Measurements from ENCODE around the gene DHRS3.
"Not testable (repeated sequence)": the region's sequence is repeated elsewhere in the genome, so short reads cannot be mapped to it uniquely, and the experiment has no call there.

The DHRS3 gene

DNA sequence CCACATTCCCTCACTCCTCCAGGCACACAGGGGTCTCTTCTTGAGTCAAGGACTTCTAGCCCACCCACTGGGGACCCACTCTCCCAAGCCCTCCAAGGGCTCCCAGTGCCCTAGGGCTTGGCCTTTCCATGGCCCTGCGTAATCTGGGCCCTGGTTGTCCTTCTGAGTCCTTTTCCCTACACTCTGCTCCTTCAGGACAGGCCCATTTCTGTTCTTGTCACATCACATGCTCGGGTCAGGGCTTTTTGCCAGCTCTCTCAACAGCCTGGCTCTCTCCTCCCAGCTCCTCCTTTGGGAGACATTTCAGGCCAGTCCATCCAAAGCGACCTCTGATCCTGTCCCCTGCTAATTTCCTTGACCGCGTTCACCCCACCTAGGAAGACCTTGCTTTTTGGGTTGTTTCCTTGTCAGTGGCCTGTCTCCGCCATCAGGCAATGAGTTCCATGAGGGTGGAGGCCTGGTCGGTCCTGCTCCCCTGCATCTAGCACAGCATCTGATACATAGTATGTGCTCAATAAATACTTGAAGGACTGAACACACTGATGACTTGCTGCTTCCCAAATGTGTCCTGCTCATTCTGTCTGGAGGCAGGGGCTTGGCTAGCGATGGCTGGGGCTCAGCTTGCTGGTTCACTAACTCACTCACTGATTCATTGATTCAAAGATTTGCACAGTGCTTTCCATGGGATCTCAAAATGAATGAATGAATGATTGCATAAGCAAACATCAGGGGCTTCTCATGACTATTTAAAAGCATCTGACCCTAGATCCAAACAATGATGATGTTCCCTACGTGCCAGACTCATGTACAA, 44.8 kb downstream of the DHRS3 start:
- DNase-seq, result no peak

DNA sequence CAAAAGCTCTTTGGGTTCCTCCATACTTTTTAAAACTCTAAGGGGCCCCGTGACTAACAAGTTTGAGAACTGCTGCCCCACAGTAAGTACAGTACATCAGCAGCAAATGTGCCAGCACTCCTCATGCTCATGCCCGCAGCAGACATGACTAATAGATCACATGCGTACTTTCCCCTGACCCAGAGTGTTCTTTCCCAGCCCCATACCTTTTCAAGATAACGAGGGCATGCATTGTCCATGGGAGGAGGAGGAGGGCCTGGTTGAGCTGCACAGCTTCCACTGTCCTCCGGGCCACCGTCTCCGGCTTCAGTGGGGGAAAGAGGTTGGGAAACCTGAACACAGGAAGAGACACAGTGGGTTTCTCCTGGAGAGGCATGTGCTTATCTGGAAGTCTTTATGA, 45.5 kb downstream of the DHRS3 start:
- no peak for DNase-seq

DNA sequence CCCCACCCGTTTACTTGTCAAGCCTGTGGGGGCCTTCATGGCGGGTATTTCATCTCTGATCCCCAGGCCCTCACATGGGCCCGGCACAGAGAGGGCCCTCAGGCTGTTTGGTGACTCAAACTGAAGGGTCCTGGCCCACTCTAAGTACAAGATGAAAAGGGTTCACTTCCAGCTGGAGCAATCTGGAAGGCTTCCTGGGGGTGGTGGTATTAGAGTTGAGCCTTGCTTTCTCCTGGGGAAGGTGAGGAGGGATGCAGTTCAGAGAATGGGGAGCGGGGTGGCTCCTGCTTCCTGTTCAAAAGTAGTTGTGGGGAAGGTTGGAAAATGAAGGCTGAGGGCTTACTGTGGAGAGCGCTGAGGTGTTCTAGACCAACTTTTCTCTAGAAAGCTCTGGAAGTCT, 47.7 kb downstream of the DHRS3 start:
- DNase-seq, result no peak

DNA sequence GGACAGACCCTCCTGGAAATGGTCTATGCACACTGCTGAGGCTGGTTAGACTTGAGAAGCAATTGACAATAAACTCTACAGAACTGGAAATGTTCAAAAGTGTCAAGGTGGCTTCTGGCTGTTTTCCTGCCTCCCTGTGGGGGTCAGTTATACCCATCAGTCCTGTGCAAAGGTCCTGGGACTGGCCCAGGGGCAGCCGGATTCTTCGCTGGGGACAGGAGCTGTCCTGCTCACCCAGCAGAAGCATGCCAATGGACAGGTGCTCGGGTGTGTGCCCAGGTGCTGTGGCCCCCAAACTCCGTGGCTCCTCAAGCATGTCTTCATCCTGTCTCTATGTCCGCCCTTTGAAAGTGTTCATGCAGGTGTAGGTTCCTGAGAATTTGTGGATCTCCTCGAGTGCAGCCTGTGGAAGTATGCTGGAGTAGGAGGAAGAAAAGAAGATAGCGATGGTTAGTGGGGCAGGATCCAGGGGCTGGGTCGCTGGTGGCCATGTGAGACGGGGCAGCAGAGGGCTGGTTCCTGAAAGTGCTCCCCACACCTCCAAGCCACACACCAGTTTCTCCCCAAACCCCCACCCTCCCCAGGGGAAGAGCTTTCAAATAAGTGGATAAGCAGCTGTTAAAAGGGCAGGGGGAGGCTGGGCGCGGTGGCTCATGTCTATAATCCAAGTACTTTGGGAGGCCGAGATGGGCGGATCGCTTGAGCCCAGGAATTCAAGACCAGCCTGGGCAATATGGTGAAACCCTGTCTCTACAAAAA, 49.8 kb downstream of the DHRS3 start:
- no peak for DNase-seq

DNA sequence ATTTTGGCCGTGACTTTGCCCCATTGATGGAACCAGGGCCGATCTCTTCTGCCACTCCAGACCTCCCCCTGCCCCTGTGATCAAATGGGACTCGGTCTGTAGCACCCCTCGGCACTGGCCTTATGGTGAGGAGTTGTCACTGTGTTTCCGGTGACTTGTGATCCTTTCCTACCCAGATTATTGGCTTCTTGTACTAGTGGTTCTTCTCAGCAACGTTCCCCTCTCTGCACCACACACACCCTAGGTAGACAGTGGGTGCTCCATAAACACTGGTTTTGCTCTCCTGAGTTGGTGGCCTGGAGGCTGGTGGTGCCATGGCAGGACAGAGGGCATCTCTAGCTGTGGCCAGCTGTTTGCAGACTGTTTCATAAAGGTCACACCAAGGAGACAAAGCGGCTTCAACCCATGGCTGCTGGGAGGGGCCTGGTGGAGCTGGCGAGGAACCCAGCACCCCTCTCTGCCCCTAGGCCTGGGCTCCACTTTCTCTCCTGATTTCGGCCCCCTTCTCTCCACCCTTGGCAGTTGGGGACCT, 50.7 kb downstream of the DHRS3 start:
- no peak for DNase-seq

DNA sequence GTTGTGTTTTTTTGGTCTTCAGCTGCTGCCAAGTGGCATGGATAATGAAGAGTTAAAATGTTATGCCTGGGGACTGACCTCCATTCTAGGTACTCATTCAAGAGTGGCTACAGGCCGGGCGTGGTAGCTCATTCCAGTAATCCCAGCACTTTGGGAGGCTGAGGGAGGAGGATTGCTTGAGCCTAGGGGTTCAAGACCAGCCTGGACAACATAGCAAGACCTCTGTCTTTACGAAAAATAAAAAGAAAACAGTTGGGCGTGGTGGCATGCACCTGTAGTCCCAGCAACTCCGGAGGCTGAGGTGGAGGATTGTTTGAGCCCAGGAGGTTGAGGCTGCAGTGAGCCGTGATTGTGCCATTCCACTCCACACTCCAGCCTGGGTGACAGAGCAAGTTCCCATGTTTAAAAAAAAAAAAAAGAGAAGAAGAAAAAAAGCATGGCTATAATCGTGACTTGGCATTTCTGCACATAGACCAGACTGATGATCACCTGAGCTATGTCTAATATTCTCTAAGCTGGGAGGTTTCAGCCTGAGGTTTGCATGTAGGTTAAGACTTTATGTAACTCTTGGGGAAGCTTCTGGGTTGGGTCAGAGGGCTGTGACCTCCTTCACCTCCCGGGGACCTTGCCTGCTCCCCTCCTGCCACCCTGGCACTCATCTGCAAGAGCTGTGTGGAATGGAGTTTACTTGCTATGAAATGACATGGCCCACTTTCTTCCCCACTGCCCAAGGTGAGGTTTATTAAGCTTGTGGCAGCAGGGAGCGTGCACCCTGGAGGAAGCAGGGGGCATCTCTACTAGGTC, 51.3 kb downstream of the DHRS3 start:
- no peak for DNase-seq

DNA sequence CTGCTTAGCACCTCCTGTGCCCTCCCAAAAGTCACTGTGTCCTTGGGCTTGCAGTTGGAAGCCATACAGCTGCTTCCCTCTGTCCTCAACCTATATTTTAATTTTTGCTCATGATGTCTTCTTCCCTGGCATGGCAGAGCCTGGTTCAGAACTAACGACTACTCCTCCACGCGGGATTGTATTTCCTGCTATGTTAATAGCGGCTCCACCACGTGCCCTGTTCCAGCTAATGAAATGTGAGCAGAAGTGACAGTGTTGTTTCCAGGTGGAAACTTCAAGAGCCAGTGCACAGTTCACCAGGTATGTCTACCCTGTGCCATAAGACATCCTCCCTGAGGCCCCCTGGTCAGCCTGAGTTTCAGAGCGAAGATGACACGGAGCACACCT, 52.1 kb downstream of the DHRS3 start:
- DNase-seq, result no peak

DNA sequence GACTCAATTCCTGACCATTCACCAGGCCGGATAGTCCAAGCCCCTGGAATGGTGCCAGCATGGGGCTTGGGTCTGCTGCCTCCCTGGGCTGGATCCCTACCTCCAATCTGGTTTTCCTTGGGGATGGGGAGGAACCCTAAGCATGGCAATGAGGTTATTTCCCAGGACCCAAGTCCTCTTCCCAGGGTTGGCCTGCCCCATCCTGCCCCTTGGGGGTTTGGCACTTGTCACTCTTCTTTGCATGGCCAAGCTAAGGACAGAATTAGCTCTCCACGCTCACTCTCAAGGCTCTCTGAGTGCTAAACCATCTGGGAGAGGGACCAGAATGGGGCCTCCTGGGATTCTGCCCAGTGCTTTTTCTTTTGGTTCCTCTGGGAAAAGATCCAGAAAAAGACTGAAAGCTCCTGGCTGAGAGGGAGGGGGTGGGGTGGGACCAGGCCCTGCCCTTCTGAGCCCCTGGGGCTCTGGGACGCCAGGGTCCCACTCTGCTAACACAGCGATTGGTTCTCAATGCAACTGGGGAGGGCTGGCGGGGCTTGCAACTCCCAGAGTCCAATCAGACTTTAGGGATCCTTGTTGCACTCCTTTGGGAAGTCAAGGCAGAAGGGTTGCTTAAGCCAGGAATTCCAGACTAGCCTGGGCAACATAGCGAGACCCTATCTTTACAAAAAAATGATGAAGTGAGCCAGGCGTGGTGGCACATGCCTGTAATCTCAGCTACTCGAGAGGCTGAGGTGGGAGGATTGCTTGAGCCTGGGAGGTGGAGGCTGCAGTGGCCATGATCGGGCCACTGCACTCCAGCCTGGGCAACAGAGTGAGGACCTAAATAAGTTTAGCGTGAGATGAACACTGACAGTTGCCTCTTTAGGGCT, 52.7 kb downstream of the DHRS3 start:
- DNase-seq, result no peak

DNA sequence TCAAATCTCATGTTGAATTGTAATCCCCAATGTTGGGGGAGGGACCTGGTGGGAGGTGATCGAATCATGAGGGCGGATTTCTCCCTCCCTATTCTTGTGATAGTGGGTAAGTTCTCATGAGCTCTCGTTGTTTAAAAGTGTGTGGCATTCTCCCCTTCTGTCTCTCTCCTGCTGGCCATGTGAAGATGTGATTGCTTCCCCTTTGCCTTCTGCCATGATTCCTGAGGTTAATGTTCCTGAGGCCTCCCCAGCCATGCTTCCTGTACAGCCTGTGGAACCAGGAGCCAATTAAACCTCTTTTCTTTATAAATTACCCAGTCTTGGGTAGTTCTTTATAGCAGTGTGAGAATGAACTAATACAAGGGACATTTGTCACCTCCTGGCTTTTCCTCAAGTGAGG, 53.8 kb downstream of the DHRS3 start:
- DNase-seq, result not testable (repeated sequence)

DNA sequence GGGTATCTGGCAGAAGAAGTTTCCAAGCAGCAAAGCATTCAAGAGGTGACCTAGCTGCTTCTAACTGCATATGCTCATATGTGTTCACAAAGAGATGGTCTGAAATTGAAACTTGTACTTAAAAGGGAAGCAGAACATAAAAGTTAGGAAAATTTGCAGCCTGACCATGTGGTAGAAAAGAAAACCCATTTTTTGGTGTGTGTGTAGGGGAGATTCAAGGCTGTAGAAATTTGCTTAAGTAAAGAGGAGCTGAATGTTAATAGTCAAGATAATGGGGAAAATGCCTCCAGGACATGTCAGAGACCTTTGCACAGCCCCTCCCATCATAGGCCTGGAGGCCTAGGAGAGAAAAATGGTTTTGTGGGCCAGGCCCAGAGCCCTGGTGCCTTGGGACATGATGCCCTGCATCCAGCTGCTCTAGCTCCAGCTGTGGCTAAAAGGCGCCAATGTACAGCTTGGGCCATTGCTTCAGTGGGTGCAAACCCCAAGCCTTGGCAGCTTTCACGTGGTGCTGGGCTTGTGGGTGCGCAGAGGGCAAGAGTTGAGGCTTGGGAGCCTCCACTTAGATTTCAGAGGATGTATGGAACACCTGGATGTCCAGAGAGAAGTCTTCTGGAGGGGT, 54.9 kb downstream of the DHRS3 start:
- no peak for DNase-seq

DNA sequence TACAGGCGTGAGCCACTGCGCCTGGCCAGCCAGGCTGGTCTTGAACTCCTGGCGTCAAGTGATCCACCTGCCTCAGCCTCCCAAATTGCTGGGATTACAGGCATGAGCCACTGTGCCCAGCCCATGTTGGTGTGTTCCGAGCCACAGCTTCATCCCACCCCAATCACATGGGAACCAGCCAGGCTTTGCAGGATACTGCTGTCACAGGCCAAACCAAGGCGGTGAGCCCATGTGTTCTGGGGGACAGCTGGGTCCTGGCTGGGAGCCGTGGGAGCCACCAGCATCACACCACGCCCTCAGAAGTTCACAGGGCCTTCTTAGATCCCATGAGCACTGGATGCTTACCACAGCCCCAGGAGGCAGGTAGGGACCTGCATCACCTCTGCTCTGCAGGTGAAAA, 56.9 kb downstream of the DHRS3 start:
- DNase-seq, result no peak

DNA sequence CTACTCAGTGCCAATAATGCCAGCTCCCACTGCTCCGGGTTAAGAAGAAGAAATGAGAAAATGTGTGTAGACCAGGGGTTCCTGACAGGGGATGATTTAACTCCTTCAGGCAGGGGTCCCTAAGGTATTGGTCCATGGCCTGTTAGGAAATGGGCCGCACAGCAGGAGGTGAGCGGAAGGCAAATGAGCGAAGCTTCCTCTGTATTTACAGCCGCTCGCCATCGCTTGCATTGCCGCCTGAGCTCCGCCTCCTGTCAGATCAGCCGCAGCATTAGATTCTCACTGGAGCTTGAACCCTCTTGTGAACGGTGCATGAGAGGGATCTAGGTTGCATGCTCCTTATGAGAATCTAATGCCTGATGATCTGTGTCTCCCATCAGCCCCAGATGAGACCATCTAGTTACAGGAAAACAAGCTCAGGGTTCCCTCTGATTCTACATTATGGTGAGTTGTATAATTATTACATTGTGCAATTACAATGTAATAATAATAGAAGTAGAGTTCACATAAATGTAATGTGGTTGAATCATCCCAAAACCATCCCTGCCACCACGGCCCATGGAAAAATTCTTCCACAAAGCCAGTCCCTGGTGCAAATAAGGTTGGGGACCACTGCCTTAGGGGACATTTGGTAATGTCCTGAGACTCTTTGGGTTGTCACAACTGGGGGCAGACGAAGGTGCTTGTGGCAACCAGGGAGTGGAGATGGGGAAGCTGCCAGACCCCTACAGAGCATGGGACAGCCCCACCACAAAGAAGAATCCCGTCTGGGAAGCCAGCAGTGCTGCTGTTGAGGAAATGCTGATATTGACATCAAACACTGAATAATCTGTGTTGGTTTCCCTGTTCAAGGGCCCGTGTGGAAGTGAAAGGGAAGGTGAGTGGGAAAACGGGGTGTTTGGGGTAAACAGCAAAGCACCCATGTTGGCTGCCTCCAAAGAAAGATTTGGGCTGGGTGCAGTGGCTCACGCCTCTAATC, 60.8 kb downstream of the DHRS3 start:
- no peak for DNase-seq

DNA sequence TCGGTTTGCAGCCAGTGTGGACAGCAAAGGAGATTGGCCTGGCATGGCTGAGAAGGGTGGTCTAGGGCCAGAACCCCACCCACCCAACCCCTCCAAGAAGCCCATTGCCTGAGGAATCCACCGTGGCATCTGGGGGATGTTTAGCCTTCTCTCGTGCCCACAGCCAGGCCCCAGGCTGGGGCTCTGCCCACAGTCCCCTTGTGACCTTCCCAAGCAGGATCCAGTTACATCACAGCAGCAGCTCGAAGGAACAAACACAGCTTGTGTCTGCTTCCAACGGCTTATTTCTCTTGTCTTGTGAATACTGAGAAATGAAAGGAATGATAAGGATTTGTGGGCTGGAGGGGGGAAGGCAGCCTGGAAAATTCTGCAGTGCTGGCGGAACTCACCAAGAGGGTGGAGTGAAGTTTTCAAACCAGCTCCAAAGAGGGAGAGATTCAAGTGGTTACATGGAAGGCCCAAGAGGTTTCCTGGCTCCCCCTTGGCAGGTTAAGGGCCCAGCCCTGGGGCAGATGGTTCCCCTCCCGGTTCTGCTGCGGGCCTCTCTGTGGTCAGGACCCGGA, 61.6 kb downstream of the DHRS3 start:
- DNase-seq, result no peak

DNA sequence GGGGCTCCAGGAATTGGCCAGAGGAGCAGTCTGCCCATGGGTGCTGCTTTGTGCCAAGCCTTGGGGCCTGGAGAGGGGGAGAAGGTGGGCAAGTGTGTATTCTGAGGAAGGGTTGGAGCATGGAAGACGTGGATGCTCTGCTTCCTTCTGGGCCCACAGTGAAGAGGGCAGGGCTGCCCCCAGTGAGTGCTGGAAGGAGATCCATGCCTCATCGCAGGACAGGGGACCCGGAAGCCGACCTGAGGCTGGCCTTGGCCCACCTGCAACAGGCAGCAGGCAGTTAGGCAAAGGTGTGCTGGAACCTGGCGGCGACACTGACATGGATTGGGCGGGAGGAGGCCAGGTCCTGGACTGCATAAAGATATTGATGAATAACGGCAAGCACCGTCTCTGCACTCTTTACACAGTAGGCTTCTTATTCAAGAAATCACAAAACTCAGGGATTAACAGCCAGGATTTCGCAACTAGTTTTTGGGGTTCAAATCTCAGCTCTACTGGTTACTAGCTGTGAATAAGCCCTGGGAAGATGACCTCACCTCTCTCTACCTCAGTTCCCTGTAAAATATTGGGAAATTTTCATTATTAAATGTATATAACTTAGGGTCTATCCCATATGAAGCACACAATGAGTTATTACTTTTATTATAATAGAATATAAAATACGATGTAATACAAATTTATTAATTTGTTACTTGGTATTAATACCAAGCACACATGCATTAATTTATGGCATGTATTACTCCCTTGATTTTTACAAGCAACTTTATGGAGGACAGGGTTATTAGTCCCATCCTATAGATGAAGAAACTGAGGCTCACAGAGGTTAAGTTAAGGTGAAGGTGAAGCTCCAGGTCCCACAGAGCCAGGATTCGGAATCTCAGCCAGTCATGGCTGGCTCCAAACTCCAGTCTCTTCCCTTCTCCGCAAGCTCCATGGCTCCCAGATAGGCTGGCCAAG, 62.3 kb downstream of the DHRS3 start:
- no peak for DNase-seq

DNA sequence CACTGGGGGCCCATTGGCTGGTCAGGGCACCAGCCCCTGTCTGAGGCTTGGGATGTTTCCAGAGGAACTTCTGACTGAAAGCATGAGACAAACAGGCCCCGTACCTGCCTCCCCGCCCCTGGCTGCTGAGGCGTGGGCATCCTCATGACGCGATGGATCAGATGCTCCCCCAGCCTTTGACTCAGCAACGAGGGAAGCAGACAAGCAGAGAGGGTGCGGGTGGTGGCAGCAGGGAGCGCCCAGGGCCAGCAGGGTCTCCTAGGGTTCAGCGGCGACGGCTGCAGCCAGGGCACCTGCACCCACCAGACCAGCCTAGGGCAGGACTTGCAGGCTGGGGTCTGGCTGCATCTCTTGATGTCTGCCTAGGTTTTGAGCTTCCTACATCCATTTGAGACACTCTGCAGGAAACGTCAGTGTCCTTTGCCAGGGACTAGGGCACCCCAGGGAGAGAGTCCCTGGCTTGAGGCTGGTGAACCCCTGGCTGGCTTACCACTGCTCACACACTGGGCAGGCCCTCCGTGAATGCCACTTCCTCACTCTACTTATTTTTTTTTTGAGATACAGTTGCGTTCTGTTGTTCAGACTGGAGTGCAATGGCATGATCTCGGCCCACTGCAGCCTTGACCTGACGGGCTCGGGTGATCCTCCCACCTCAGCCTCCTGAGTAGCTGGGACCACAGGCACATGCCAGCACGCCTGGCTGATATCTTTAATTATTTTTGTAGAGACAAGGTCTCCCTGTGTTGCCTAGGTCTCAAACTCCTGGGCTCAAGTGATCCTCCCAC, 63.3 kb downstream of the DHRS3 start:
- peak; percentile 50 for DNase-seq

DNA sequence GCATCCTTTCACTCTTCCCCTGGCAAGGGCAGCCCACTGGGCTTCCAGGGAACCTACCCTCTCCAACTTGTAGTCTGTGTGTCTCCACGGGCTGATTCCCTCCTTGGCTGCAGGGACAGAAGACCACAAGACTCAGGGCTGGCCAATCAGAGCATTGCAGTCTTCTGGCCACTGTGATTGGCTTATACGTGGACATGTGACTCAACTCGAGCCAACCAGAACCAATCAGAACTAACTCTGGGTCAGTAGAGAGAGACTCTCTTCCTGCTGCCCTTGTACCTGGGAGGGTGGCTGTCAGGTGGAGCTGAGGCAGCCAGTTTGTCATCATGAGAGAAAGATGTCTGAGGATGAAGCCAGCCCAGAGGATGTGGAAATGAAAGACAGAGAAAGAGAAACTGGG, 64.0 kb downstream of the DHRS3 start:
- peak; percentile 34 for DNase-seq

DNA sequence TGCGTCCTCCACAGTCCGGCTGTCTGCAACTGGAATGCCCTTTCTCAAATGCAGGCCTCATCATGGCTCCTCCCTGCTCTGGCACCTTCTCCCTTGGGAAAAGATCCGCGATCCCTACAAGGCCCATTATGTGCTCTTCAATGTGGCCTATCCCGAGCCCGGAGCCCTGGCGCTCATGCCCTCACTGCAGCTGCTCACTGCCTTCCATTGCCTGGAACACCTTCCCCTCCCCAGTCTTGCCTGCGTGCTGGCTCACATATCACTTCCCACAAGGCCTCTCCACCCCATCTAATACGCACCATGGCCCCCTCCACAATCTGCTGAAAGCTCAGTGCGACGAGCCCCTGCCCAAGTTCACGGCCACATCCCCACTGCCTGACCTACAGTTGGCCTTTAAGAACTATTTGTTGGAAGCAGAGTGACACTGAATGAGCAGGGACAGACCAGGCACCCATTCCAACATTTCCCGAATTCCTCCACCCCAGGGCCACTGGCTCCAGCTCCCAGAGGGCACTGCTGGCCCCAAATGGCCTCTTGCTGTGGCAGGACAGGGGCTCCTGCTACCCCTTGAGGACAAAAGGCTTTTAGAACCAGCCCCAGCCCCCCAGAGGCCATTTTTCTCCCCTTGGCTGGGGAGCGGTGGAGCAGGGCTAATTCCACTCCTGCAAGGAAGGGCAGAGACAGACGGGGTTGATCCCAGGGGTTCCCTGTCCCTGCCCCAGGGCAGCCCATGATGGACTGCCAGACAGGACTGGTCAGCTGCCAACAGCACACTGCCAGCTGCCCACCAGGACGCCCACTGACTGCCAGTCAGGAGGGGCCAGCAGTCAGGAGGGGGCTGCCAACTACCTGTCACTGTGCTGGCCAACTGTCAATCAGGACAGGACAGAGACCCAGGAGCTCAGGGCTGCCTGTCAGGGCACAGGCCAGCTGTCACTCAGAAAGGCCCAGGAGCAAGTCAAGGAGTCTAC, 64.8 kb downstream of the DHRS3 start:
- peak; percentile 37 for DNase-seq

Measured in activated effector memory CD4-positive, alpha-beta T cell treated with anti-CD3 and anti-CD28 coated beads, Interleukin-2, amount 50 U/mL, for 16 hours (primary cell).